Stimulated activated CD4-positive, alpha-beta T cell treated with anti-CD3 and anti-CD28 coated beads, Interleukin-2, amount 100 ng/mL, for 4 hours (primary cell): ENCODE measurements around the gene NLE1.
"Not testable (repeated sequence)": the region's sequence is repeated elsewhere in the genome, so short reads cannot be mapped to it uniquely, and the experiment has no call there.

Experiments
- DNase-seq: peaks from one replicate; pipeline ENCODE4 v3.0.0-alpha.2; 2020; ENCODE audit warnings: low read depth

NLE1 gene

GRCh38 chr17:35141681-35142466 lies at the start of gene NLE1:
Gene NLE1 (minus strand): TSS chr17:35142303. CDS start chr17:35142275, 28 bp downstream.
- peak; percentile 83 for DNase-seq

GRCh38 chr17:35191001-35191695 lies 49.0 kb upstream of the NLE1 start:
- DNase-seq: no peak

- DNase-seq: no peak
Measured at GRCh38 chr17:35189291-35189690, 47.2 kb upstream of the NLE1 start.

GRCh38 chr17:35188111-35188510 lies 46.0 kb upstream of the NLE1 start:
- DNase-seq: no peak

- DNase-seq: no peak
Measured at GRCh38 chr17:35187481-35187880, 45.4 kb upstream of the NLE1 start.

- DNase-seq: no peak
Measured at GRCh38 chr17:35185849-35186248, 43.7 kb upstream of the NLE1 start.

- DNase-seq: no peak
Measured at GRCh38 chr17:35184274-35184673, 42.2 kb upstream of the NLE1 start.

- DNase-seq: no peak
Measured at GRCh38 chr17:35183332-35183731, 41.2 kb upstream of the NLE1 start.

GRCh38 chr17:35179379-35179778 lies 37.3 kb upstream of the NLE1 start:
- DNase-seq: not testable (repeated sequence)

- no peak for DNase-seq
Measured at GRCh38 chr17:35176897-35177296, 34.8 kb upstream of the NLE1 start.

- no peak for DNase-seq
Measured at GRCh38 chr17:35175638-35176415, 33.7 kb upstream of the NLE1 start.

- DNase-seq: no peak
Measured at GRCh38 chr17:35174835-35175334, 32.8 kb upstream of the NLE1 start.

- DNase-seq: not testable (repeated sequence)
Measured at GRCh38 chr17:35172321-35172720, 30.2 kb upstream of the NLE1 start.

- no peak for DNase-seq
Measured at GRCh38 chr17:35171834-35172233, 29.7 kb upstream of the NLE1 start.

GRCh38 chr17:35170968-35171771 lies 29.1 kb upstream of the NLE1 start:
- DNase-seq: no peak

- no peak for DNase-seq
Measured at GRCh38 chr17:35169835-35170363, 27.8 kb upstream of the NLE1 start.

- DNase-seq: no peak
Measured at GRCh38 chr17:35167666-35168065, 25.6 kb upstream of the NLE1 start.

GRCh38 chr17:35167046-35167445 lies 24.9 kb upstream of the NLE1 start:
- no peak for DNase-seq

GRCh38 chr17:35166526-35166925 lies 24.4 kb upstream of the NLE1 start:
- no peak for DNase-seq

- DNase-seq: no peak
Measured at GRCh38 chr17:35164716-35165115, 22.6 kb upstream of the NLE1 start.

- no peak for DNase-seq
Measured at GRCh38 chr17:35163886-35164285, 21.8 kb upstream of the NLE1 start.
